ENCODE data around the gene ABCC4.
"Not testable (repeated sequence)": the region's sequence is repeated elsewhere in the genome, so short reads cannot be mapped to it uniquely, and the experiment has no call there.

The ABCC4 gene

DNA sequence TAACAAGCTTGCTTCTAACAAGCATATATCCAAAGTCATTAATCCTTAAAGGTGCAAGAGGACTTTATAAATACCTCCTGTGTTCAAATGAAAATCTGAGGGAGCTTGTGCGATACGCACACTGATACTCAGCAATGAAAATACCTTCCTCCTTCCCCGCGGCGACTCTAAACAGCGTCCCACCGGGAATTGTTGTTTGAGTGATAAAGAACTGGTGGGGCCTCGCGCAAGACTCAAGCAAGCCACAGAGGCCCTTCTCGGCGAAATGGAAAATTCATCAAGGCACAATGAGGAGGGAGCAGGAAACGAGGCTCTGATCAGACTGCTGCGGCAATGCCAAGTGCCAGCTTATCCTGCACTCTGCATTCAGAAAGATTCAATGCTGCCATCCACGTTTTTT lies 126.7 kb downstream of the ABCC4 start:
- in situ Hi-C loops (cut with MboI; ENCODE audit: low sequenced_read_pairs), result no loop called here

DNA sequence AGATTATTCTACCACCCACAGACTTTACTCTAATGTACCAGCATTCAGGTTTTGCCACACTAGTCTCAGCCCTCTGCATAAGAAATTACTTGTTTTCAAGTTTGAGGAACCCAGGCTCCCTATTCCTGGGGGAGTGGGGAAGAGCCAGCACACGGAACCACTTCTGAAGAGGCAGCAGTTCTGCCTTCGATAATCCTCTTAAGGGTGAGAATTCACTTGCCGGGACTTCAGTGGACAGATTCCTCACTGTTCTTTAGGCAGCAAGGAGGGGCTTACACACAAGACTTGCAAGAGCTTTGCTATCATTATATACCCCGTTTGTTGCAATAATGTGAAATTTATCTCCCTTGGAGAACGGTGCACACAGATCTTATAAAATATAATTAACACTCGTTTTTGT lies 133.1 kb downstream of the ABCC4 start:
- in situ Hi-C loops (cut with MboI; ENCODE audit: low sequenced_read_pairs), result no loop called here

DNA sequence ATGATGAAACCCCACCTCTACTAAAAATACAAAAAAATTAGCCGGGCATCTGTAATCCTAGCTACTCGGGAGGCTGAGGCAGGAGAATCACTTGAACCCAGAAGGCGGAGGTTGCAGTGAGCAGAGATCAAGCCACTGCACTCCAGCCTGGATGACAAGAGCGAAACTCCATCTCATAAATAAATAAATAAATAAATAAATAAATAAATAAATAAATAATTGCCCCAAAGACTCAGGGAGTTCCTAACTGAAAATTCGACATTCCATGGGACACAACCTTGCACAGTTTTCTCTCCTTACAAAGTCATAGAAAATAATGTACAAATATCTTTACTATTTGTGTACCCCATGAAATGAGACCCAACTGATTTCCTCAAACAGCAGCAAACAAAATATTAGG lies 134.2 kb downstream of the ABCC4 start:
- in situ Hi-C loops (cut with MboI; ENCODE audit: low sequenced_read_pairs), result not testable (repeated sequence)

DNA sequence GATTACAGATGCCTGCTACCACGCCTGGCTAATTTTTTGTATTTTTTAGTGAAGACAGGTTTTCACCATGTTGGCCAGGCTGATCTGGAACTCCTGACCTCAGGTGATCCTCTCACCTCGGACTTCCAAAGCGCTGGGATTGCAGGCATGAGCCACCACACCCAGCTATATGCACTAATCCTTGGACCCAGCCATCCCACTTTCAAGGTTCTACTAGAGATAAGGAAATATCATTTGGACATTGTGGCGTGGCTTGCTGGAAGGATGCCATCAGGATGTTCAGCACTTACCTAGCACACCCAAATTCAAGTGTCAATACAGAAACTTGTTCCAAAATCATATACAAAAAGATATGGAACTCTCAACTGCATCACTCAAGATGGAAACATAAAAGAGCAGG lies 136.4 kb downstream of the ABCC4 start:
- in situ Hi-C loops (cut with MboI; ENCODE audit: low sequenced_read_pairs), result no loop called here

DNA sequence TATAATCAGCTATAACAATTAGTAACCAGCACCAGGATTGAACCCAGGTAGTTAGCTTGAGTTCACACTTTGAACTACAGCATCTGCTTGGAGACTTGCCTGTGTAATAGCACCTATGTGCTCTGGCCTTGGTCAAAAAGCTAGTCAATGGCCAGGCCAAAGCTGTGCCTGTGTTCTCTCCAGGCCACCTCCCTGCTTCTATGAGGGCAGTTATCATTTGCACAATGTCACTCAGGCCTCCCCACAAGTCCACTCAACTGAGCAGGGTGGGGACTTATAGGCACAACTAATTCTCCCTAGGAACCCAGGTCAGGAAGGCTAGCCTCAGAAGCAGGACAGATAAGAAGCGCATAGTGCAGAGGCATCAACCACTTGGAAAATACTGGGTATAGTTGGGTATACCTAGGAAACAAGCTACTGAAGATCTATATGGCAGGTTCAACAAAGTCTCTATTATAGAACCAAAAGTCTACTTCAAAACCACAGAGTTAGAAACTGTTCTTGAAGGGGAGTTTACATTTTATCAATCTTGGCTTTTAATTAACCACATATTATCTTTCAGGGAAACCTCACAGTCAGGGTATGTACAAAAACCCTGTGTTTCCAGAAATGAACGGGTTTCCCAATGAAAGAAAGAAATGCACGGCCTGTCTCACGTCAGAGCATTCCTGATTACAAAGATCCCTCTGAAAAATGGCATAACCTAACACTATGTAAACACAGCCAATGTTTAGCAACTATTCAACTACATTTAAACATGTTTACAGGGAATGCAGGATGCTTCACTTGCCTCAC lies 140.9 kb downstream of the ABCC4 start:
- in situ Hi-C loops (cut with MboI; ENCODE audit: low sequenced_read_pairs), result no loop called here

DNA sequence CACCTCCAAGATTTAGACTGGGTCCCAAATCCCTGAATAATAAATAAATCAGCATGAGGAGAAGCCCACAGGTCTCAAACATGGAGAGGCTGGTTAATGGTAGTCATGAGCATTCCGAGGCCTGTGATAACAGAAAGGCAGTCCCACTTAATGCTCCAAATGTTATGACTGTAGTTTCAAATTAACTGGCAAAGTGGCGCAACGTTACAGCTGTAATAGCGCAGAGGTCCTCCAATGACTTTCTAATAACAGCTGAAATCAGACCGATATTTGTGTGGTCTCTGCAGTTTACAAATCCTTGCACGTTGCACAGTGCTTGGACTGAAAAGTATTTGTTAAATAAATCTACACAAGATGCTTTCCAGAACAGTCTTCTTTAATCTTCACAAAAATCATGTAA lies 141.8 kb downstream of the ABCC4 start:
- in situ Hi-C loops (cut with MboI; ENCODE audit: low sequenced_read_pairs), result no loop called here

DNA sequence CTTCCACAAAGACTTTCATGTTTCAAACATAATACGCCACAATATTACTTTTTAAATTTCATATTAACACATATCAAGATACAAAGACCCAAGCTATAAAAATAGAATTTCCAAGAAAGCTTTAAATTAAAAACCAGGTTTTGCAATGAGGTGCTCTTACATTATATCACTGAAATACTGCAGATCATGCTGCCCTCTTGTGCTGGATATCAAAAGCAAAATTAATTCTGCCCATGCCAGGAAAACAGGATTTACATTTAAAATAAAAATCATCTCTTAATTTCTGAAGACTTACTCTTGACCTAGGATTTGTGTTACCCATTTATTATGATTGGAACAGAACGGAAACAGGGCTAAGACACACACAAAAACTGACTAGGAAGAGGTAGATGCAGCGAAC lies 145.0 kb downstream of the ABCC4 start:
- in situ Hi-C loops (cut with MboI; ENCODE audit: low sequenced_read_pairs), result no loop called here

DNA sequence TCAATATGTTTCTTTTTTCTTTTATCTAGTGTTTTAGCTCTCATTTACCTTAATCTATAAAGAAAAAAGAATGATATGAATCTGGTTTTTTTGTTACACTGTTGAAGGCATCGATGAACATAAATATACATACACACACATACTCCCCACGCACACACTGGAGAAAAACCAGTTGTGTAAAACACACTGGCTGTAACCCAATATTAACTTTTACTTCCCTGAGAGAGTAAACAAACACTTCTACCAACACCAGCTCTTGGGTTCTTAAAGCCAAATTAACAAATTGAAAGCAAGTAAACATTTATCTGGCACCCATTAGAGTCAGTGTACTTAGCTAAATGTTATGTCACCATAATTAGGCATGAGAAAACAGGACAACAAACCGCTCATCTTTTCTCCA lies 145.7 kb downstream of the ABCC4 start:
- in situ Hi-C loops (cut with MboI; ENCODE audit: low sequenced_read_pairs), result no loop called here

DNA sequence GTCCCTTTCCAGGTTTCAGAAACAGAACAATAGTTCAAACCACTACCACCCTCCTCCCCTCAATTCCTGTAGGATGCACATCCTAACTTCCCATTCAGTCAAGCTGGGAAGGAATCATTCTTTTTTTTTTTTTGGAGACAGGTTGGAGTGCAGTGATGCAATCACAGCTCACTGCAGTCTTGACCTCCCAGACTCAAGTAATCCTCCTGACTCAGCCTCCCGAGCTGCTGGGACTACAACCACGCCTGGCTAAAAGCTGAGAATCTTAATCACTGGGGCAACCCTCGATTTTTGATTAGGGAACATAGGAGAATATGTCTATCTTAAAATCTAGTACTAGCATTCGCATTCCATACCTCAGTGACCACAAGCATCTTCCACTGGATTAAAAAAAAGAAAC lies 146.2 kb downstream of the ABCC4 start:
- in situ Hi-C loops (cut with MboI; ENCODE audit: low sequenced_read_pairs), result no loop called here

DNA sequence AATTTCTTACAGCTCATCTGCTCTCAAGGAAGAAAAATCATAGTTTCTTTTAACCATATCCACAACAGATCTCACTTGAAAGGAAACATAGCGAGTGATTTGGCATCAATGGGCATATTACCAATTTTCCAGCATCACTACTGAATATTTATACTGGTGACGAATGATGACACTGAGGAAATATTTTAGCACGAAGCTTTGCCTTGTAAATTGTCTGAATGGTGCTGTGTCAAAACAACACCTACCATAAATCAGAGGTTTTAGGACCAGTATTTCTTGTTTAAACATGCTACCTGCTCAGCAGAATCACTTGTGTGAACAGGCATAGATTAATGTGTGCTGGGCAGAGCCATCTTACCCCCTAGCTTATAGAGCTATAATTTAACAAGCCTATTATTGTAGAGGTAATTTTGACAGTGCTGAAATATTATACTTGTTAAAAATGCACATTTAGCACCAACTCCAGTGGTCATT lies 146.8 kb downstream of the ABCC4 start:
- in situ Hi-C loops (cut with MboI; ENCODE audit: low sequenced_read_pairs), result no loop called here

DNA sequence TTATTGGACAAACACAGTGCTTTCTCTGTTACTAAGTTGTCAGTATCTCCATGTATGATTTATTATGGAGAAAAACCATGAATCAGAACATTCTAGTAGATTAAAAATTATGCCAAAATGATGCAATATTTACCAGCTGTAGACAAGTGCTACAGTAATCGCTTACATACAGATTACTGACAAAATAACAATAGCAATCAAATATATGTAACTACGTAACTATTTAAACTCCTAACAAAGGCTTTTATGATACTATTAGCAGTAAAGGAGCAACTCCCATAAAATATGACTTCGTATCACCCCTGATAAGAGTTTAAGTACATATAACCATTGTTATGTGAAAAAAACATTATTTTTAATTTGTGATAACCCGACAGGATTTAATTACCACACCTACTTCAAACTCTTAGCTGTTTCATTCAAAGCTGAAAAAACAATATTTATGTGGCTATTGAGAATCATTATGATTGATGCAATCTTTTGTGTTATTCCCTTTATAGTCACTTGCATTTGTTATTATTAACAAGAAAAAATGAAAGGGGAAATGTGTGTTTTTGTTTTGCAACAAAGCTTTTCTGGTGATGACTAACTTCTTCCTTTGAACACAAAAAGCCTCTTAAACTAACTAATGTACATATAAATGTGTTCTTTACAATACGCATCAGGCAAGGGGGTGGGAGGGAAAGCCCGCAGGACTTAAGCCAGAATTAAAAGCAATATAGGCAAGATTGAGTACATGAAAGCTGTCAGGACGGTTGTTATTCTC lies 147.4 kb downstream of the ABCC4 start:
- in situ Hi-C loops (cut with MboI; ENCODE audit: low sequenced_read_pairs), result no loop called here

DNA sequence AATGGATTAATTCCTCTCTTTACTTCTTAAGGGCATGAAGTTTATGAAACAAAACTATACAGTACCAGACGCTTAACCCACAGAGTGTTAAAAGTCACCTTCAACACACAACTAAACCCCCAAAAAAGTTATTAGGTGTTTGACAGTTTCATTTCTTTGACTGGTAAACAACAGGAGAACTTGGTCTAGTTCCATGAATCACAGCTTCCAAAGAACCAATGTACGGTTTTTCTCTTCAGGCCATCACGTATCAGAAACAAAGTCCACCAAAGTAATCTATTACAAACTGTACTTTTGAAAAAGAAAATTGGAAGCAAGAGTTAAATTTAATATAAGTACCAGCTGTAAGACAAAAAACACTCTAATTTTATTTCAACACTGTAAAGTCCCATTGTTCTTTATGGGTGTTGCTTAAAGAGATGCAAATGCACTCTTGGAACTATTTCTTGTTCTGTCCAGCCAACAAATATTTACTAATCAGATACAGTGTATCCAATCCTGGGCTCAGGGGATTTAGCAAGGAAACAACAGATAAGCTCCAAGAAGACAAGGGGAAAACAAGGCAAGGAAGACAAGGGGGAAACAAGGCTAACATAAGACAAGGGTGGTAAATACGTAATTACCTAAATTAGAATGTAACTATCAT lies 149.2 kb downstream of the ABCC4 start:
- in situ Hi-C loops (cut with MboI; ENCODE audit: low sequenced_read_pairs), result no loop called here

DNA sequence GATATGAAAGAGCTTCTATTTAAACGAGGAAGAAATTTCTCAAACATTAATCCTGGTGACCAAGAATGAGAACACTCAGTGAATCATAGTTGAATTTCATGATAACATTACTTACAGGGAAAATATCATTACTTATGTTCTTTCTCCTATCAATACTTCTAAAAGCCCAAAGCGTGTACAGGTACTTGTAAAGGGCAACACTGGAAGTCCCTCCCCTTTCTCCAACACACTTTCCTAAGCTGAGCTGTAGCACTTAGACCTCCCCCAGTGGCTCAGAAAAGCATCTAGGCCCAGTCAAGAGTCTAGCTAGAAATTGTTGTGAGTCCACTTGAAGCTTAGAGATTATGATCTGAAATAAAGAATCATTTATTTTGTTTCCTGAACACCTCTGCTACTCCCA lies 150.7 kb downstream of the ABCC4 start:
- in situ Hi-C loops (cut with MboI; ENCODE audit: low sequenced_read_pairs), result no loop called here

DNA sequence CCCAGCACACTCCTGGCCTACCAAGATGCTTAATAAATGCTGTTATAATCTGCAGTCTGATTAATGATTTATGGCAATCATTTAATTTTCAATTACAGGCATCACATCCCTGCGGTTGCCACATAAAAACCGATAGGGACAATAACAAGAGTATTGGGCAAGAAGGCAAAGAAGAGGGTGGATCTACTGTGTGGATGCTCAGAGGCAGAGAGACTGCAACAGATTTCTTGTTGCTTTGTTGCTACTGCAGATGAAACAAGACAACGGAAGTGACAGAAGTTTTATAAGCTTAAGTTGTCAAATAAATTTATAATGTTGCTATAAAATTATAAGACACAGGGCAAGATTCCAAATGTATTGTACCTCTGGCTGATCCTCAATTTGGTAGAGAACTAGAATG lies 154.8 kb downstream of the ABCC4 start:
- in situ Hi-C loops (cut with MboI; ENCODE audit: low sequenced_read_pairs), result no loop called here

DNA sequence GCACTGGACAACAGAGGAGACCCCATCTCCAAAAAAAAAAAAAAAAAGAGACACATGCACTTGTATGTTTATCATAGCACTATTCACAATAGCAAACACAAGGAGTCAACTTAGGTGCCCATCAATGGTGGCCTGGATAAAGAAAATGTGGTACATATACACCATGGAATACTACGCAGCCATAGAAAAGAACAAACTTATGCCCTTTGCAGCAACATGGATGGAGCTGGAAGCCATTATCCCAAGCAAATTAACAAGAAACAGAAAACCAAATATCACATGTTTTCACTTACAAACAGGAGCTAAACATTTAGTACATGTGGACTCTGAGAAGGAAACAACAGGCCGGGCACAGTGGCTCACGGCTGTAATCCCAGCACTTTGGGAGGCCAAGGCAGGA lies 155.7 kb downstream of the ABCC4 start:
- in situ Hi-C loops (cut with MboI; ENCODE audit: low sequenced_read_pairs), result no loop called here

DNA sequence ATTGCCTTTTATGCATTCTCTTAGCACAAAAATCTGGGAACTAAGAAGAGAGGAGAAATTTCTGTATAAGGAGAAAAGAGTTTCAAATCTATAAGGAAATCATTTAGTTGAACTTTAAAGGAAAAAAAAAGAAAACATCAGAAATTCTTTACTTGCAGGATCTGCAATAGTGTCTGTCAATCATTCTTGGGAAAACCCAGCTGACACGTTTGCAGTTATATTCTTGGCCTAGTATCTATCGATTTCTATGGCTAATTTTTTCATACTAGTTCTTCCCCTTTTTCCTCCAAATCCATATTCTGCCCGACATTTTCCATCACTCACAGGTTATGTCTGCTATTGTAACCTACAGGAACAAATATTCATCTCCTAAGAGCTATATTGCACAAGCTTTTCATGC lies 160.7 kb downstream of the ABCC4 start:
- in situ Hi-C loops (cut with MboI; ENCODE audit: low sequenced_read_pairs), result no loop called here

DNA sequence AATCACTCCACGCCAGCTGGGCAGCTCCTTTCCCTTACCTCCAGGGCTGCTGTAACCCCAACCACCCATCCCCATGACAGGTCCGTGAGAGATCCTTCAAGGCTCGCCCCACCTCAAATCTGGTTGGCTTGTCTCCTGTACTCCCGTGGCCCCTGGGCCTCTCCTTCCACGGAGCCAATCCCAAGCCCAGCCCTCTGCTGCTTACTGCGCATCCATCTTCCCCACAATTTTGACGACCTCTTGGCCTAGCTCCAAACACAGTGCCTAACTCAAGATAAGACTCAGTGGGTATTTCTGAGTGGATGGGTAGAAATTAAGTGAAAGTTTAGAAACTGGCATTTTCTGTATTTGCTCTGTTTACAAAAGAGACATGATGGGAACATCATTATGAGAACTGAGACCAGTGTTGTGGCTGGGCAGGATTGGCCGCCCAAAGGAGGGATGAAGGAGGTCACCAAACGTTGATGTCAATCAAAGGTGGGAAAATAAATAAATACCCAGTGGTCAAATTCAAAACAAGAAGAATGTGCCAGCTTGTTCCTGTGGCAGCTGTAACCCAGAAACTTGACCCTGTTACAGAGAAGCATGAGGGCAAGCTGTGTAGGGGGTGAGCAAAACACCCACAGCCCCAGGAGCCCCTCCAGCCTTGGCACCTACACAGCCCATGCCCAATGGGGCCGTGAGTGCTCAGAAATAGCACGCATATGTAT lies 162.2 kb downstream of the ABCC4 start:
- in situ Hi-C loops (cut with MboI; ENCODE audit: low sequenced_read_pairs), result no loop called here

DNA sequence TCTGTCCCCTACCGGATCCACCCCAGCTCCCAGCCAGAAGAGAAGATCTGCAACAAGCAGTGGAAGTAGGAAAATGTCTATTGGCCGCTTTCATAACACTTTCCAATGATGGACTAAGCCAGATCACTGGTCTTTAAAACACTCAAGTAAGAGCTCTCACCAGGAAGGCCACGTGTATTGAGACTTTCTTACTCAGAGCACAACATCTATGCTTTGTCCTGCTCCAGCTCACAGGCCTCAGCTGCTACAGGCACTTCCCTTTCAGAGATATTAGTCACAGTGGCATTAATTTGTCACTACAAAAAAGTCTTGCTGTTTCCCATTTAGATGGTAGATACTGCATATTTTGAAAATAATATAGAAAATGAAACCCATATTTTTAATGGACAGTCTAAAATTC lies 164.2 kb downstream of the ABCC4 start:
- in situ Hi-C loops (cut with MboI; ENCODE audit: low sequenced_read_pairs), result no loop called here

DNA sequence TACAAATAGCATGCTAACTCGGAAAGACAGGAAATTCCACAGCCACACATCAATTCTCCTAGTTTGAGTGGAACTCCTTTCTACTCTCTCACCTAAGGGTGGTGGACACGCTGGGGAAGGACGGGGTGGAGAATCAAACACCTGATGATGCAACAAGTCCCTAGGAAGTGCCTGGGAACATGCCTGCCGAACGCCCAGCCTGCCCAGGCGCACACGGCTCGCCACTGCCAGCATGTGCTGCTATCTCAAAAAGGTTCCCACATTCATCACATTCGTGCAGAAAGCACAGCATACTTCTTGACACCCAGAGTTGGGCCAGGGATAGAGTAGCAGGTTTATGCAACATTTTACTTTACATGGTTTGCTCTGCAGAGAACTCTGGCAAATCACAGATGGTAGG lies 164.6 kb downstream of the ABCC4 start:
- in situ Hi-C loops (cut with MboI; ENCODE audit: low sequenced_read_pairs), result no loop called here

DNA sequence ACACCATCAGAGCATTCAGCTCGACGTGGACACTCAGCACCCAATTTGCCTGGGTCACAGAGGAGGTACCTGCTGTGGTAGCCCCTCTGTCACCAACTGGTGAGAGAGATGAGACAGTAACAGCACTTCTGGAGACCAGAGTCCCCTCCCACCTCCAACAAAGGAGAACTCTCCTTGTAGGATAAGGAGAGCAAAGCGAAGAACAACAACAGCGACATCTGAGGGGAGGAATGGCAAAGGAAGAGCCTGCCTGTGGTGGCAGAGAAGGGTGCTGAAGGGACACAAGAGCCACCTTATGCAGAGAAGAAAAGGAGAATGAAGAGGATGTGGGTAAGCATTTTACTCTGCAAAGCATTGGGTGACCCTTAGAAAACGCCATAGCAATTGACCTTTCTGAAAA lies 167.8 kb downstream of the ABCC4 start:
- in situ Hi-C loops (cut with MboI; ENCODE audit: low sequenced_read_pairs), result no loop called here

DNA sequence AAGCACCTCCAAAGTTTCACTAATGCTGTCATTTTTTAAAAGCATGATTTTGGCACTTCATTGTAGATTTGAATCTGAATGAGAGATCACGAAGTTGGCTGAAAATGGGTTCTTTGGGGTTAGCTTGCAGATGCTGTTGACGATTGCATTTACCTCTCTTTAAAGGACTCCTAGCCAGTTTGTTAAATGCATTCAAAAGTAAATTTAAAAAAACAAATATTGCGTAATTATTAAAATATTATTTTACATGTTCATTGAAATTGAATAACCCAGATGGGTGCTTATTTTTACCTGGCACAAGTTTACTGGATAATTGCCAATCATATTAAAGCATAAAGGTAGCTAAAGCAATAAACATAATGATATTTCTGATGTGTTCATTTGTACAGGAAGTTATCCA lies 172.2 kb downstream of the ABCC4 start:
- in situ Hi-C loops (cut with MboI; ENCODE audit: low sequenced_read_pairs), result no loop called here
